Loucy (cell line): ENCODE data around the gene VCAN.

Experiments used
- H2AFZ ChIP-seq: fragments of 200-600 bp; sonication (generic); 2 replicates; pipeline ENCODE4 v1.6.0; 2016; ENCODE audit warnings: antibody characterized with exemption, mild to moderate bottlenecking, low read length, moderate library complexity
- H3F3A ChIP-seq: fragments of 200-600 bp; 2 replicates; pipeline ENCODE4 v1.6.0; 2016; ENCODE audit warnings: antibody characterized with exemption, low read depth, mild to moderate bottlenecking
- H3K27me3 ChIP-seq: fragments of 200-600 bp; sonication (generic); 2 replicates; pipeline ENCODE4 v1.6.1; 2014; ENCODE audit warnings: low read length, mild to moderate bottlenecking; ENCODE audit not compliant: insufficient read depth, poor library complexity, severe bottlenecking
- H3K36me3 ChIP-seq: fragments of 200-600 bp; sonication (generic); 2 replicates; pipeline ENCODE4 v1.6.1; 2016; ENCODE audit warnings: low read length; ENCODE audit not compliant: insufficient read depth
- H3K4me1 ChIP-seq: fragments of 200-600 bp; sonication (generic); 2 replicates; pipeline ENCODE4 v1.5.1; 2014; ENCODE audit warnings: low read length, mild to moderate bottlenecking; ENCODE audit not compliant: insufficient read depth, poor library complexity, severe bottlenecking
- H3K4me2 ChIP-seq: fragments of 200-600 bp; sonication (generic); 2 replicates; pipeline ENCODE4 v1.6.0; 2014; ENCODE audit warnings: antibody characterized with exemption, low read length, low read depth, mild to moderate bottlenecking; ENCODE audit not compliant: poor library complexity, severe bottlenecking
- H3K4me3 ChIP-seq: fragments of 200-600 bp; sonication (generic); 2 replicates; pipeline ENCODE4 v1.5.1; 2014; ENCODE audit warnings: low read length, mild to moderate bottlenecking, mixed read lengths; ENCODE audit not compliant: poor library complexity, severe bottlenecking
- H3K79me2 ChIP-seq: fragments of 200-600 bp; sonication (generic); 2 replicates; pipeline ENCODE4 v1.6.1; 2014; ENCODE audit warnings: low read length; ENCODE audit not compliant: insufficient read depth
- H3K9ac ChIP-seq: fragments of 200-600 bp; sonication (generic); 2 replicates; pipeline ENCODE4 v1.6.0; 2014; ENCODE audit warnings: mild to moderate bottlenecking, low read depth, low read length, moderate library complexity; ENCODE audit not compliant: poor library complexity, severe bottlenecking
- H3K9me2 ChIP-seq: fragments of 200-600 bp; sonication (generic); replicated peaks from 2 replicates; pipeline ENCODE4 v1.6.1; 2016; ENCODE audit warnings: low read depth, low read length, mixed read lengths
- H3K9me3 ChIP-seq: fragments of 200-600 bp; sonication (generic); 2 replicates; pipeline ENCODE4 v1.6.1; 2014; ENCODE audit warnings: mild to moderate bottlenecking, antibody characterized with exemption, low read length, low read depth; ENCODE audit not compliant: insufficient read depth
- H4K20me1 ChIP-seq: fragments of 200-600 bp; sonication (generic); 2 replicates; pipeline ENCODE4 v1.6.0; 2014; ENCODE audit warnings: antibody characterized with exemption, low read length, mild to moderate bottlenecking; ENCODE audit not compliant: insufficient read depth, poor library complexity, severe bottlenecking
- CTCF ChIP-seq: fragments of 200-600 bp; sonication (generic); conservative IDR thresholded peaks from 2 replicates; pipeline ENCODE4 v1.5.1; 2014; ENCODE audit warnings: mild to moderate bottlenecking, antibody characterized with exemption, low read length
- EZH2phosphoT487 ChIP-seq: fragments of 200-600 bp; IDR thresholded peaks from 2 replicates; pipeline ENCODE4 v1.6.1; 2018; ENCODE audit warnings: antibody characterized with exemption, mild to moderate bottlenecking, moderate library complexity, borderline replicate concordance

Gene VCAN

GRCh38 chr5:83472508-83473345 is 1.2 kb downstream of the VCAN start:
- H3F3A ChIP-seq: no peaks in the 10 kb centered on the region
- TF ChIP-seq EZH2phosphoT487 (no peak), CTCF (no peak)
- no peak overlapping the region for H2AFZ ChIP-seq
- no peak overlapping the region for H3K4me3 ChIP-seq
- H3K79me2 ChIP-seq: no peaks in the 10 kb centered on the region
- H3K9me2 ChIP-seq: no peaks in the 10 kb centered on the region
- H4K20me1 ChIP-seq: no peaks in the 10 kb centered on the region
- no peaks in the 10 kb centered on the region for H3K9me3 ChIP-seq
- no peaks in the 10 kb centered on the region for H3K36me3 ChIP-seq
- no peaks in the 10 kb centered on the region for H3K4me1 ChIP-seq
- H3K27me3 ChIP-seq: no peaks in the 10 kb centered on the region
- H3K4me2 ChIP-seq: no peak overlapping the region
- no peak overlapping the region for H3K9ac ChIP-seq

GRCh38 chr5:83473346-83474160 is 2.0 kb downstream of the VCAN start:
- Histone ChIP-seq H3F3A (no peaks in the 10 kb centered on the region), H4K20me1 (no peaks in the 10 kb centered on the region), H3K27me3 (no peaks in the 10 kb centered on the region), H2AFZ (no peak overlapping the region), H3K79me2 (no peaks in the 10 kb centered on the region), H3K4me1 (no peaks in the 10 kb centered on the region), H3K9me3 (no peaks in the 10 kb centered on the region), H3K9ac (no peak overlapping the region), H3K9me2 (no peaks in the 10 kb centered on the region), H3K36me3 (no peaks in the 10 kb centered on the region), H3K4me2 (no peak overlapping the region), H3K4me3 (no peak overlapping the region)
- TF ChIP-seq CTCF: peak; percentile 73
- TF ChIP-seq EZH2phosphoT487: no peak

GRCh38 chr5:83474161-83474796 is 2.7 kb downstream of the VCAN start:
- Histone ChIP-seq H3K27me3 (no peaks in the 10 kb centered on the region), H2AFZ (no peak overlapping the region), H3F3A (no peaks in the 10 kb centered on the region), H3K4me1 (no peaks in the 10 kb centered on the region), H3K9me2 (no peaks in the 10 kb centered on the region), H4K20me1 (no peaks in the 10 kb centered on the region), H3K9ac (no peak overlapping the region), H3K79me2 (no peaks in the 10 kb centered on the region), H3K36me3 (no peaks in the 10 kb centered on the region), H3K4me2 (no peak overlapping the region), H3K4me3 (no peak overlapping the region), H3K9me3 (no peaks in the 10 kb centered on the region)
- TF ChIP-seq CTCF (no peak), EZH2phosphoT487 (no peak)
